Pancreas (tissue), 10 donors: ENCODE data around the gene COQ8B. TPM values are rescaled to one million over a fixed set of nuclear protein-coding genes. Genes with fewer than 3 reads are reported as not detected.
"Not testable (repeated sequence)": the region's sequence is repeated elsewhere in the genome, so short reads cannot be mapped to it uniquely, and the experiment has no call there.

Experiments
- ATAC-seq, 4 donors: fragments of 200-7000 bp; cut with Tn5 transposase; one replicate each; pipeline versions ENCODE4 v1.8.0 to v1.9.1; 2020; ENCODE audit warnings: mild to moderate bottlenecking in 4 of 4, moderate library complexity in 4 of 4
- DNase-seq, 6 donors: peaks; one replicate each; pipeline ENCODE4 v3.0.0-alpha.2; 2020
- FAIRE-seq: peaks from 2 replicates; lab custom pipeline; 2012; peaks lifted over from hg19 to GRCh38; lab: Jason Lieb, UNC
- H3K27ac ChIP-seq, 4 donors: fragments of 200-600 bp; sonication (generic); 1 replicate in 3 of 4; 2 replicates in 1 of 4; pipeline versions ENCODE4 v1.5.0 to v1.8.0; 2020
- H3K27me3 ChIP-seq, 4 donors: fragments of 200-600 bp; one replicate each; pipeline ENCODE4 v1.8.0; 2021
- H3K36me3 ChIP-seq, 3 donors: fragments of 200-600 bp; sonication (generic) in 1 of 3; one replicate each; pipeline versions ENCODE4 v1.5.0 to v1.8.0; 2020 to 2021
- H3K4me1 ChIP-seq, 3 donors: fragments of 200-600 bp; one replicate each; pipeline ENCODE4 v1.8.0; 2021
- H3K4me3 ChIP-seq, 4 donors: fragments of 200-600 bp; sonication (generic) in 2 of 4; one replicate each; pipeline versions ENCODE4 v1.5.0 to v1.8.0; 2020 to 2021
- H3K9me3 ChIP-seq, 4 donors: fragments of 200-600 bp; one replicate each; pipeline ENCODE4 v1.8.0; 2021
- CTCF ChIP-seq, 4 donors: fragments of 200-600 bp; sonication (generic) in 3 of 4; IDR thresholded peaks; one replicate each; pipeline versions ENCODE4 v1.5.0 to v1.8.0; 2021; ENCODE audit warnings: antibody characterized with exemption in 4 of 4
- WGBS, 2 donors: extraction: QIAGEN DNeasy Blood & Tissue Kit; methylation state at CpG; one replicate each; pipeline ENCODE4 v1.1.7; 2013; 5-methylcytosine and 5-hydroxymethylcytosine counted together
- intact Hi-C, 3 donors: fragments of 100-400 bp; cut with DNase I; formaldehyde crosslinking; loops; one replicate each; pipeline versions ENCODE4 v1.11.1 to v1.14.2; 2022
- polyA plus RNA-seq, 2 donors: library from polyadenylated mRNA; stranded (reverse); fragments of 200-250 nt; gene quantifications; one replicate each; pipeline ENCODE4 v1.2.3, GENCODE V29; 2013
- total RNA-seq, 6 donors: library from RNA; stranded (reverse); fragmentation: NEBNext Ultra II Directional in 4 of 6; extraction: Animal tissue kit (Norgen Biotek cat#: 25700) in 4 of 6; gene quantifications; one replicate each; pipeline versions ENCODE4 v1.2.1 to v1.2.4, GENCODE V29; 2021 to 2023
- donor health status: healthy with polysubstance abuse.
- donor health status: DM: no; HTN: no; CAD: no; lungs with moderate emphysema.
- donor health status: DM: no; HTN: no; CAD: no.
- donor health status: control.
- donor health status: control.
- donor health status: Bipolar disorder and iron deficiency.
- donor health status: DM: yes; HTN: yes; CAD: no.
- donor health status: DM: no; HTN: no; CAD: no.
- donor health status: DM: no; HTN: no; CAD: no.
- donor health status: DM: yes; HTN: yes; CAD: no.

COQ8B gene
- total RNA-seq: 10 to 100 TPM; 12.7 to 28.6 (median 16.3) TPM
- polyA plus RNA-seq: 10 to 100 TPM; 41.5 to 44.2 TPM

GRCh38 chr19:40716482-40717324, at the start of gene COQ8B, which contains the start of gene ITPKC:
Gene COQ8B (minus strand): TSS chr19:40716886. CDS start chr19:40714632, 2,254 bp downstream.
Gene ITPKC (plus strand): TSS chr19:40717112. CDS start chr19:40717136, 24 bp downstream.
- Histone ChIP-seq H3K4me3 (peak within 1 kb of the TSS; percentile 62 to 86 (median 69)), H3K27me3 (no peaks in the 10 kb centered on the region), H3K27ac (peak within 1 kb of the TSS; percentile 92 to 97 (median 94)), H3K4me1 (peaks cover 21 to 22% (median 21%) of the 10 kb centered on the region in 3 donors), H3K9me3 (no peaks in the 10 kb centered on the region), H3K36me3 (no peaks in the 10 kb centered on the region)
- intact Hi-C loops: no loop called here
- no peak for FAIRE-seq
- WGBS, 2 donors: 1% methylated on average over 61 to 76 of the region's 76 CpGs
- no peak for TF ChIP-seq CTCF (IDR thresholded peaks at IDR 0.05)
- ATAC-seq: peak; percentile 74 to 81 (median 77)
- peak; percentile 99 to 100 (median 100) for DNase-seq

- intact Hi-C loops, H3K4me1 ChIP-seq, H3K27ac ChIP-seq, H3K4me3 ChIP-seq, FAIRE-seq, ATAC-seq, DNase-seq, H3K27me3 ChIP-seq, H3K9me3 ChIP-seq: not testable (repeated sequence)
- H3K36me3 ChIP-seq: peaks cover 11 to 45% (median 39%) of the 10 kb centered on the region in 3 donors
- WGBS, 2 donors: 96 to 98% methylated on average over 13 of the region's 13 CpGs
Measured at GRCh38 chr19:40766385-40766784, 49.7 kb upstream of the COQ8B start.

GRCh38 chr19:40763963-40764362, 47.3 kb upstream of the COQ8B start:
- TF ChIP-seq CTCF (IDR thresholded peaks at IDR 0.05): no peak
- DNase-seq: no peak
- no peaks in the 10 kb centered on the region for H3K27me3 ChIP-seq
- no peaks in the 10 kb centered on the region for H3K4me1 ChIP-seq
- 89 to 91% methylated on average over 10 of the region's 10 CpGs for WGBS, 2 donors
- ATAC-seq: no peak
- H3K27ac ChIP-seq: no peak overlapping the region
- intact Hi-C loops: no loop called here
- FAIRE-seq: no peak
- H3K4me3 ChIP-seq: no peak overlapping the region
- H3K36me3 ChIP-seq: peaks cover 16 to 67% (median 54%) of the 10 kb centered on the region in 3 donors
- no peaks in the 10 kb centered on the region for H3K9me3 ChIP-seq

- peaks cover 16 to 72% (median 54%) of the 10 kb centered on the region in 3 donors for H3K36me3 ChIP-seq
- H3K4me1 ChIP-seq: no peaks in the 10 kb centered on the region
- H3K4me3 ChIP-seq: no peak overlapping the region
- TF ChIP-seq CTCF (IDR thresholded peaks at IDR 0.05): no peak
- H3K27me3 ChIP-seq: no peaks in the 10 kb centered on the region
- DNase-seq (no peak), ATAC-seq (no peak), FAIRE-seq (no peak)
- H3K9me3 ChIP-seq: no peaks in the 10 kb centered on the region
- 92 to 94% methylated on average over 7 of the region's 7 CpGs for WGBS, 2 donors
- intact Hi-C loops: no loop called here
- no peak overlapping the region for H3K27ac ChIP-seq
Measured at GRCh38 chr19:40763526-40763925, 46.8 kb upstream of the COQ8B start.

- FAIRE-seq (no peak), ATAC-seq (no peak), DNase-seq (peak in 1 of 6 donors; percentile 50)
- Histone ChIP-seq H3K4me3 (no peak overlapping the region), H3K4me1 (no peaks in the 10 kb centered on the region), H3K27ac (no peak overlapping the region), H3K36me3 (peaks cover 16 to 78% (median 54%) of the 10 kb centered on the region in 3 donors), H3K27me3 (no peaks in the 10 kb centered on the region), H3K9me3 (no peaks in the 10 kb centered on the region)
- 91 to 95% methylated on average over 17 of the region's 17 CpGs for WGBS, 2 donors
- intact Hi-C loops: no loop called here
- TF ChIP-seq CTCF (IDR thresholded peaks at IDR 0.05): no peak
Measured at GRCh38 chr19:40762754-40763470, 46.2 kb upstream of the COQ8B start.
